GM18867 (cell line): Measurements from ENCODE around the gene CAV3.

Experiments
- ATAC-seq: cut with Tn5 transposase; IDR thresholded peaks from one replicate; pipeline ENCODE4 v1.9.1; 2021; ENCODE audit warnings: mild to moderate bottlenecking, moderate library complexity; ENCODE audit not compliant: unreplicated experiment

Gene CAV3

GRCh38 chr3:8734137-8734878 is 706 bp downstream of the CAV3 start:
- no peak for ATAC-seq

- ATAC-seq: no peak
Observed at GRCh38 chr3:8734908-8735307, 1.3 kb downstream of the CAV3 start.

- no peak for ATAC-seq
Observed at GRCh38 chr3:8736436-8736835, 2.8 kb downstream of the CAV3 start.

GRCh38 chr3:8737301-8737700 is 3.7 kb downstream of the CAV3 start:
- no peak for ATAC-seq

GRCh38 chr3:8737823-8738222 is 4.2 kb downstream of the CAV3 start:
- no peak for ATAC-seq

GRCh38 chr3:8738639-8739038 is 5.0 kb downstream of the CAV3 start:
- no peak for ATAC-seq

- ATAC-seq: peak; percentile 49
Observed at GRCh38 chr3:8739757-8740504, 6.3 kb downstream of the CAV3 start.

GRCh38 chr3:8741581-8742261 is 8.1 kb downstream of the CAV3 start:
- no peak for ATAC-seq

GRCh38 chr3:8743021-8743601 is 9.5 kb downstream of the CAV3 start:
- no peak for ATAC-seq

- ATAC-seq: no peak
Observed at GRCh38 chr3:8743911-8744310, 10.3 kb downstream of the CAV3 start.

- ATAC-seq: no peak
Observed at GRCh38 chr3:8745619-8746370, 12.2 kb downstream of the CAV3 start.

GRCh38 chr3:8746780-8747345 is 13.3 kb downstream of the CAV3 start:
- no peak for ATAC-seq

GRCh38 chr3:8749316-8749715 is 15.7 kb downstream of the CAV3 start:
- ATAC-seq: no peak

- no peak for ATAC-seq
Observed at GRCh38 chr3:8752832-8753231, 19.2 kb downstream of the CAV3 start.

- ATAC-seq: no peak
Observed at GRCh38 chr3:8755097-8755496, 21.5 kb downstream of the CAV3 start.

- ATAC-seq: no peak
Observed at GRCh38 chr3:8755564-8756237, 22.1 kb downstream of the CAV3 start.

- no peak for ATAC-seq
Observed at GRCh38 chr3:8756671-8757070, 23.1 kb downstream of the CAV3 start.

GRCh38 chr3:8757551-8758518 is 24.2 kb downstream of the CAV3 start:
- ATAC-seq: peak; percentile 48
